Heart left ventricle (tissue), 16 donors: ENCODE measurements around the gene MEX3D. TPM values are rescaled to one million over a fixed set of nuclear protein-coding genes. Genes with fewer than 3 reads are reported as not detected.

Experiments
- ATAC-seq, 4 donors: fragments of 200-7000 bp; cut with Tn5 transposase; one replicate each; pipeline ENCODE4 v1.9.1; 2020 to 2022; ENCODE audit warnings: moderate library complexity in 4 of 4, mild to moderate bottlenecking in 3 of 4, moderate number of reproducible peaks in 1 of 4
- DNase-seq, 5 donors: peaks; one replicate each; pipeline ENCODE4 v3.0.0-alpha.2; 2020
- H3K27ac ChIP-seq, 12 donors: fragments of 200-600 bp; sonication (generic) in 4 of 12; one replicate each; pipeline versions ENCODE4 v1.5.0 to v1.8.0; 2016 to 2022; ENCODE audit warnings: mild to moderate bottlenecking in 2 of 12
- H3K27me3 ChIP-seq, 9 donors: fragments of 200-600 bp; sonication (generic) in 2 of 9; one replicate each; pipeline versions ENCODE4 v1.5.1 to v1.8.0; 2016 to 2022; ENCODE audit warnings: mild to moderate bottlenecking in 3 of 9
- H3K36me3 ChIP-seq, 9 donors: fragments of 200-600 bp; sonication (generic) in 2 of 9; one replicate each; pipeline versions ENCODE4 v1.5.0 to v1.8.0; 2018 to 2022; ENCODE audit warnings: mild to moderate bottlenecking in 2 of 9
- H3K4me1 ChIP-seq, 12 donors: fragments of 200-600 bp; sonication (generic) in 4 of 12; one replicate each; pipeline versions ENCODE4 v1.5.0 to v1.8.0; 2016 to 2022; ENCODE audit warnings: mild to moderate bottlenecking in 3 of 12
- H3K4me3 ChIP-seq, 12 donors: fragments of 200-600 bp; sonication (generic) in 4 of 12; one replicate each; pipeline versions ENCODE4 v1.5.0 to v1.8.0; 2017 to 2022; ENCODE audit warnings: mild to moderate bottlenecking in 9 of 12, moderate library complexity in 4 of 12
- H3K9me3 ChIP-seq, 12 donors: fragments of 200-600 bp; sonication (generic) in 4 of 12; one replicate each; pipeline versions ENCODE4 v1.5.0 to v1.8.0; 2016 to 2022; ENCODE audit warnings: mild to moderate bottlenecking in 1 of 12
- POLR2A ChIP-seq, 2 donors: fragments of 450-650 bp; IDR thresholded peaks; one replicate each; pipeline ENCODE4 v1.6.1; 2017; ENCODE audit warnings: antibody characterized with exemption in 2 of 2, mild to moderate bottlenecking in 2 of 2, moderate library complexity in 2 of 2
- WGBS, 4 donors: extraction: QIAGEN DNeasy Blood & Tissue Kit in 2 of 4; methylation state at CpG; one replicate each; pipeline versions ENCODE4 v1.1.5 to v1.1.7; 2013 to 2018; 5-methylcytosine and 5-hydroxymethylcytosine counted together
- intact Hi-C, 10 donors: fragments of 100-400 bp; cut with DNase I; formaldehyde crosslinking; loops; one replicate each; pipeline versions ENCODE4 v1.11.1 to v1.14.2; 2022
- polyA plus RNA-seq, 2 donors: library from polyadenylated mRNA; stranded (reverse); fragments of 200-250 nt; gene quantifications; one replicate each; pipeline ENCODE4 v1.2.3, GENCODE V29; 2013
- total RNA-seq, 9 donors: library from RNA; depleted of rRNA in 2 of 9; stranded (reverse); fragments of >200 nt in 2 of 9; fragmentation: NEBNext Ultra II Directional in 3 of 9; extraction: Animal tissue kit (Norgen Biotek cat#: 25700) in 3 of 9; gene quantifications; one replicate each; pipeline versions ENCODE4 v1.1.0 to v1.2.4, GENCODE V29; 2016 to 2023
- TF ChIP-seq, protein P1 (sequence below), 12 donors: fragments of 200-600 bp; sonication (generic) in 4 of 12; IDR thresholded peaks; one replicate each; pipeline versions ENCODE4 v1.5.0 to v1.8.0; 2018 to 2022; ENCODE audit warnings: antibody characterized with exemption in 12 of 12, mild to moderate bottlenecking in 5 of 12
- donor health status: ischemic (EF 13 %, LVEDD 7.1; RV severe dilation, severe dysfunction).
- donor health status: healthy with polysubstance abuse.
- donor health status: DM: no; HTN: yes; CAD: no.
- donor health status: DM: no; HTN: no; CAD: no.
- donor health status: ischemic (EF 25% LVEDD 6.9; RV normal size, moderate dysfunction).
- donor health status: ischemic (EF 25% LVEDD 5.7; RV mildly dilated, moderate dysfunction).
- donor health status: healthy.
- donor health status: DM: yes; HTN: yes; CAD: no.
- donor health status: ischemic (EF 35%, LVEDD 5.7; RV mildly dilated, moderate dysfunction).
- donor health status: nonischemic (EF 11% LVEDD 7.7; RV severe dilation, severe dysfunction).
- donor health status: DM: yes; HTN: yes; CAD: no.
- donor health status: PGD.
- donor health status: ischemic (EF 29% LVEDD 5.4; RV normal size, mild dysfunction).
- donor health status: nonischemic (EF 23%, LVEDD 6.1; RV moderate dilation, normal function).

The MEX3D gene
- total and polyA plus RNA-seq, 11 donors = 1.9 to 18.6 (median 8.0) TPM

DNA sequence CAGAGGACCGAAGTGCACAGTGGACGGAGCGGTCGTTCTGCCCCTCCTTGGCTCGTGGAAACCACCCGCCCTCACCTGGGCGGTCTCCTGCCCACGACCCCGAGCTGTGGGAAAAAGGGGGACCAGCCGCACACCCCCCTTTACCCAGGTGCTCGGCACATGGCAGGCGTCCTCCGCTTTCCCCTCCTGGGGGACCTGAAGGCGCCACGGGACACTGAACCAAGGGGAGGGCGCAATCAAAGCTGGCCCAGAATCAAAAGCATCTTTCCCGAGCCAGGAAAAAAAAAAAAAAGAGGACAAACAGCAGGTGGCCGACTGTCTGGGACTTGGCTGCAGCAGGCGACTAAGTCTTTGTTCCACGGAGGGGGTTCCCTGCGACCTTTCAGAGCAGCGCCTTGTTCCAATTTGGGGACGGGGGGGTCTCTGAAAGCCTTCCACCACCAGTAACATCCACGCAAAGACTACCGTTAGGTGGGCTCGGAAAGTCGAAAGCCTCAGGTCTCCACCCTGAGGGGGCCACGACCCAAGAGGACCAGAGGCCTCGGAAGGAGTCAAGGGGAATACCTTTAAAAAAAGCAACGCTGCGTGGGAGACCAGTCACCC, 23.4 kb upstream of the MEX3D start:
- peaks cover 0 to 24% (median 12%) of the 10 kb centered on the region in 9 donors for H3K36me3 ChIP-seq
- no peaks in the 10 kb centered on the region for H3K27me3 ChIP-seq
- H3K9me3 ChIP-seq = no peaks in the 10 kb centered on the region
- WGBS, 4 donors = 2 to 5% (median 3%) methylated on average over 26 to 31 of the region's 31 CpGs
- H3K4me1 ChIP-seq = peaks cover 3 to 46% (median 21%) of the 10 kb centered on the region in 12 donors
- intact Hi-C loops = loop anchor here in 1 of 10 donors (5.0 kb wide), 1 partner anchor 184 kb away; the partner anchor contains the start of gene DAZAP1
- no peak for TF ChIP-seq POLR2A (IDR thresholded peaks at IDR 0.05)
- TF ChIP-seq, protein P1, sequence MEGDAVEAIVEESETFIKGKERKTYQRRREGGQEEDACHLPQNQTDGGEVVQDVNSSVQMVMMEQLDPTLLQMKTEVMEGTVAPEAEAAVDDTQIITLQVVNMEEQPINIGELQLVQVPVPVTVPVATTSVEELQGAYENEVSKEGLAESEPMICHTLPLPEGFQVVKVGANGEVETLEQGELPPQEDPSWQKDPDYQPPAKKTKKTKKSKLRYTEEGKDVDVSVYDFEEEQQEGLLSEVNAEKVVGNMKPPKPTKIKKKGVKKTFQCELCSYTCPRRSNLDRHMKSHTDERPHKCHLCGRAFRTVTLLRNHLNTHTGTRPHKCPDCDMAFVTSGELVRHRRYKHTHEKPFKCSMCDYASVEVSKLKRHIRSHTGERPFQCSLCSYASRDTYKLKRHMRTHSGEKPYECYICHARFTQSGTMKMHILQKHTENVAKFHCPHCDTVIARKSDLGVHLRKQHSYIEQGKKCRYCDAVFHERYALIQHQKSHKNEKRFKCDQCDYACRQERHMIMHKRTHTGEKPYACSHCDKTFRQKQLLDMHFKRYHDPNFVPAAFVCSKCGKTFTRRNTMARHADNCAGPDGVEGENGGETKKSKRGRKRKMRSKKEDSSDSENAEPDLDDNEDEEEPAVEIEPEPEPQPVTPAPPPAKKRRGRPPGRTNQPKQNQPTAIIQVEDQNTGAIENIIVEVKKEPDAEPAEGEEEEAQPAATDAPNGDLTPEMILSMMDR (IDR thresholded peaks at IDR 0.05) = no peak
- peak overlapping the region; percentile 75 to 100 (median 98) for H3K27ac ChIP-seq
- DNase-seq (no peak), ATAC-seq (peak in 1 of 4 donors; percentile 1)
- H3K4me3 ChIP-seq = peak overlapping the region; percentile 66 to 92 (median 80)

DNA sequence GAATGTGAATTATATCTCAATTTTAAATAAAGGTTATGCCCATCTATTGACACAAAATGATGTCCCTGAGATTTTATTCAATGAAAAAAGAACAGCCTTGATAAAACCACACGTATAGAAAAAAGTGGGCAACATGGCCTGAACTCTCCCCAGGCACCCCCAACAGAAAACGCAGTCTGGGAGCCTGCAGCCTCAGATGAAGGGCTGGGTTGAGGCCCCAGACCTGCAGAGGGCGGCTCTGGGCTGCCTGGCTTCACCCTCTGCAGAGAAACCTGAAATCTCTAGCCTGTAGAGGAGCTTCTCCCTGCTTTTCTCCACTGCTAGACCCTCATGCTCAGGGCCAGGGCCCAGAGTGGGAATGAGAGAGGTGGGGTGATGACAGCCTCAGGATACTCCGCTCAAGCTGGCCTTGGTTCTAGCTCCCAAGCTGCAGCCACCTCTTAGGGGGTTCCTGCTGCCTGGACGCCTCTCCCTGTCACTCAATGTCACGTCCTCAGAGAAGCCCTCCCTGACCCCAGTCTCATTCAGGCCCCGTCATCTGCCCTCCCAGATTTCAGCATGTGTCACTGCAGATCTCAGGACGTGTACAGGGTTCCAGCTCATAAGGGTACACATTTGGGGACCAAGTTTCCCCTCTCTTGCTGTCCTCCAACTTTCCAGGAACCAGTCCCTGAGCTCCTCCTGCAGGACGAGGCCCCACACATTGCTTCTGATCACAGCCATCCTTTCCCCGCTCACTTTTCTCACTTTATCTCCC, 22.7 kb upstream of the MEX3D start:
- WGBS, 4 donors = 28 to 41% (median 35%) methylated on average over 10 of the region's 10 CpGs
- ATAC-seq = no peak
- peaks cover 0 to 17% (median 8%) of the 10 kb centered on the region in 9 donors for H3K36me3 ChIP-seq
- H3K27ac ChIP-seq = peak overlapping the region in 7 of 12 donors; percentile 92 to 99 (median 96)
- H3K4me3 ChIP-seq = peak overlapping the region in 10 of 12 donors; percentile 66 to 92 (median 82)
- peaks cover 3 to 46% (median 21%) of the 10 kb centered on the region in 12 donors for H3K4me1 ChIP-seq
- intact Hi-C loops = loop anchor here in 1 of 10 donors (5.0 kb wide), 1 partner anchor 184 kb away; the partner anchor contains the start of gene DAZAP1
- TF ChIP-seq, protein P1 (IDR thresholded peaks at IDR 0.05) = peak in 1 of 12 donors; percentile 10
- TF ChIP-seq POLR2A (IDR thresholded peaks at IDR 0.05) = no peak
- no peaks in the 10 kb centered on the region for H3K27me3 ChIP-seq
- H3K9me3 ChIP-seq = no peaks in the 10 kb centered on the region
- no peak for DNase-seq

DNA sequence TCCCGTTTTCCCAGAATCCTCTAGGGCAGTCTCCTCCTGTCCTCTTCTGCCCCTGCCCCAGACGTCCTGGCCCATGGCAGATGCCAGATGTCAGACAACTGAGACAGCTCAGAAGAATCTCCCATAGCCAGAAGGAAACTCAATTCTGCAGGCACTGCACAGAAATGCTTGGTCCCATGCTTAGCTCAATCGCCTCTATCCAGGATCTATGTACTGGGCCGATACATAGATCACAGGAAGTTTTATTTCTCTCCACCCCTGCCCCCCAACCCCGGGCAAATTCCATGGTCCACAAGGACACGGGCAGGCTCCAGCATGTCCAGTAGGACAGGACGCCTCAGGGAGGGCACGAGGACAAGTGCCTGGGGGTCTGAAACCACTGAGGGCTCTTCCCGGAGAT, 19.7 kb upstream of the MEX3D start:
- no peak for ATAC-seq
- no peak for DNase-seq
- Histone ChIP-seq H3K4me1 (peaks cover 3 to 38% (median 18%) of the 10 kb centered on the region in 12 donors), H3K27me3 (no peaks in the 10 kb centered on the region), H3K36me3 (peaks cover 0 to 23% (median 19%) of the 10 kb centered on the region in 9 donors), H3K27ac (no peak overlapping the region), H3K9me3 (no peaks in the 10 kb centered on the region), H3K4me3 (no peak overlapping the region)
- intact Hi-C loops = no loop called here
- 58 to 75% (median 72%) methylated on average over 9 of the region's 9 CpGs for WGBS, 4 donors
- TF ChIP-seq, protein P1 (IDR thresholded peaks at IDR 0.05) = no peak
- no peak for TF ChIP-seq POLR2A (IDR thresholded peaks at IDR 0.05)

DNA sequence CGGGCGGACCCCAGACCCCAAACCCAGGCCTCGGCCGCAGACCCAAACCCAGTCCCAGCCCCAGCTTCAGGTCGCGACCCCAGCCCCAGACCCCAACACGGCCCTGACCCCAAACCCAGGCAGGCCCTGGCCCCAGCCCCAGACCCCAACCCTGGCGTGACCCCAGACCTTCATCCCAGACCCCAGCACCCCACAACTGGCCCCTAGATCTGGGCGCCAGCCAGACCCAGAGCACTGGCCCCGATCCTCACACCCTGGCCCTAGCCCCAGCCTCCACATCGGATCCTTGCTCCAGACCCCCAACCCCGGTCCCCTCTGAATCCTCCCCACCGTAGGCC, 17.1 kb upstream of the MEX3D start:
- H3K27ac ChIP-seq = no peak overlapping the region
- ATAC-seq (no peak), DNase-seq (no peak)
- TF ChIP-seq, protein P1 (IDR thresholded peaks at IDR 0.05) = no peak
- no peak for TF ChIP-seq POLR2A (IDR thresholded peaks at IDR 0.05)
- H3K9me3 ChIP-seq = no peaks in the 10 kb centered on the region
- peaks cover 0 to 48% (median 46%) of the 10 kb centered on the region in 9 donors for H3K36me3 ChIP-seq
- H3K27me3 ChIP-seq = no peaks in the 10 kb centered on the region
- H3K4me1 ChIP-seq = peaks cover 0 to 19% (median under 1%) of the 10 kb centered on the region in 12 donors
- 84 to 91% (median 90%) methylated on average over 12 to 13 of the region's 13 CpGs for WGBS, 4 donors
- no peak overlapping the region for H3K4me3 ChIP-seq
- intact Hi-C loops = no loop called here
